ENCODE results near the gene CNNM1. TPM values are rescaled to one million over a fixed set of nuclear protein-coding genes. Genes with fewer than 3 reads are reported as not detected.

Gene CNNM1
- total RNA-seq, 4 donors from 2014 or later = 1.9 to 3.6 (median 2.8) TPM

- WGBS, 2 donors = 92 to 93% methylated on average over 5 of the region's 5 CpGs
Observed at GRCh38 chr10:99422529-99423096, 93.5 kb downstream of the CNNM1 start.

GRCh38 chr10:99424656-99425055 lies 95.5 kb downstream of the CNNM1 start:
- H3K4me3 ChIP-seq (ENCODE audit: low read depth, poor library complexity, severe bottlenecking) = no peak overlapping the region
- DNase-seq (ENCODE audit: low spot score in 2 of 2) = no peak
- no peak for TF ChIP-seq CTCF (IDR thresholded peaks at IDR 0.05)
- no peak for TF ChIP-seq POLR2A (IDR thresholded peaks at IDR 0.05)
- WGBS, 2 donors = 94 to 100% methylated on average over 1 of the region's 1 CpG
- intact Hi-C loops (cut with DNase I; ENCODE audit: low total_unique reads) = no loop called here

More at GRCh38 chr10:99422529-99423096, 93.5 kb downstream of the CNNM1 start:
- no peak for TF ChIP-seq POLR2A (IDR thresholded peaks at IDR 0.05)
- no peak for TF ChIP-seq CTCF (IDR thresholded peaks at IDR 0.05)
- DNase-seq (ENCODE audit: low spot score in 2 of 2) = no peak
- no peak overlapping the region for H3K4me3 ChIP-seq (ENCODE audit: low read depth, poor library complexity, severe bottlenecking)
- intact Hi-C loops (cut with DNase I; ENCODE audit: low total_unique reads) = no loop called here

- no peak for TF ChIP-seq CTCF (IDR thresholded peaks at IDR 0.05)
- DNase-seq (ENCODE audit: low spot score in 2 of 2) = no peak
- intact Hi-C loops (cut with DNase I; ENCODE audit: low total_unique reads) = no loop called here
- H3K4me3 ChIP-seq (ENCODE audit: low read depth, poor library complexity, severe bottlenecking) = no peak overlapping the region
- WGBS, 2 donors = 95 to 100% methylated on average over 1 of the region's 1 CpG
Observed at GRCh38 chr10:99425204-99425603, 96.0 kb downstream of the CNNM1 start.

GRCh38 chr10:99426689-99427088 lies 97.5 kb downstream of the CNNM1 start:
- DNase-seq (ENCODE audit: low spot score in 2 of 2) = no peak
- 73 to 75% methylated on average over 3 of the region's 3 CpGs for WGBS, 2 donors
- intact Hi-C loops (cut with DNase I; ENCODE audit: low total_unique reads) = no loop called here
- no peak for TF ChIP-seq CTCF (IDR thresholded peaks at IDR 0.05)
- TF ChIP-seq POLR2A (IDR thresholded peaks at IDR 0.05) = no peak
- H3K4me3 ChIP-seq (ENCODE audit: low read depth, poor library complexity, severe bottlenecking) = no peak overlapping the region

- WGBS, 2 donors = 86 to 91% methylated on average over 4 of the region's 4 CpGs
- no peak overlapping the region for H3K4me3 ChIP-seq (ENCODE audit: low read depth, poor library complexity, severe bottlenecking)
- TF ChIP-seq POLR2A (IDR thresholded peaks at IDR 0.05) (no peak), CTCF (IDR thresholded peaks at IDR 0.05) (no peak)
- intact Hi-C loops (cut with DNase I; ENCODE audit: low total_unique reads) = no loop called here
- DNase-seq (ENCODE audit: low spot score in 2 of 2) = no peak
Observed at GRCh38 chr10:99427566-99428190, 98.5 kb downstream of the CNNM1 start.

Measured in lower leg skin (tissue), 4 donors.